ENCODE data around the gene ICAM1. TPM values are rescaled to one million over a fixed set of nuclear protein-coding genes. Genes with fewer than 3 reads are reported as not detected.

The ICAM1 gene
- total RNA-seq, 2 donors from 2014 or later: 21.0 to 21.9 TPM

DNA sequence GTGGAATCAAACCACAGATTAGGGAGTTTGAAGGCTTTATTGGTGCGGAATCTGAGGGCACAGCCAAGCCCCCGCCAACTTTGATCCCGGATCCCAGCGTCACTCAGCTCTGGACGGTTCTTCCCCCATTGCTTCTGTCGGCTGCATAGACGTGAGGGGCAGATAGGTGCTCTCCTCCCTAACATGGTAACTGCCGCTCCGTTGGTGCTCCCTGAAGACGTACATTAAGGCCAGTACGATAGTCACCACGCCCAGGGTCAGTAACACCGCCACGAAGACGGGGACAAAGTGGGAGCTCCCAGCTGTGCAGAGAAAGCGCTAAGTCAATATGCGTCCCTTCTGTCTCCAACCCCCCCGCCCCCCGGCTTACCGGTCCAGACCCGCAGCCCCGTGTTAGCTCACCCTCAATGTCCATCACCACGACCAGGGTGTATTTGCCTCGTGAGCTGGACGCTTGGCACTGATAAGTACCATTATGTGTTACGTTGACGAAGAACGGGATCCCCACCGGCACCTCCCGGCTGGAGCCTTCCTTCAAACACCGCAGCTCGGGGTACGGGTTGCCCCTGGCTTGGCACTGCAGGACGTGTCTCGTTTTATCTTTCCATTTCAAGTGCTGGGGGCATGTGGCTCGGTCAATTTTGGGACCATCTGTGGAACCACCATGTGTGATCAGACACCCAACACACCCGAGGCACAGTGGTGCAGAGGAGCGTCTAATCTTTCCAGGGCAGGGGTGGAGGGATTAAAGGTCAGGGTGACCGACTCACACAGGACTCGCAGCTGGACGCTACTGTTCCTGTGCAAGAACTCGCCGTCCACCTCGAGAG is 63.1 kb downstream of the ICAM1 start:
- DNase-seq (ENCODE audit: low spot score): no peak
- intact Hi-C loops (cut with DNase I): no loop called here

GRCh38 chr19:10334588-10335351 is 63.9 kb downstream of the ICAM1 start:
- DNase-seq (ENCODE audit: low spot score): peak; percentile 98
- intact Hi-C loops (cut with DNase I): loop anchor here in 1 of 2 donors (5.0 kb wide), 1 partner anchor 48 kb away; the partner anchor contains the start of gene TYK2

DNA sequence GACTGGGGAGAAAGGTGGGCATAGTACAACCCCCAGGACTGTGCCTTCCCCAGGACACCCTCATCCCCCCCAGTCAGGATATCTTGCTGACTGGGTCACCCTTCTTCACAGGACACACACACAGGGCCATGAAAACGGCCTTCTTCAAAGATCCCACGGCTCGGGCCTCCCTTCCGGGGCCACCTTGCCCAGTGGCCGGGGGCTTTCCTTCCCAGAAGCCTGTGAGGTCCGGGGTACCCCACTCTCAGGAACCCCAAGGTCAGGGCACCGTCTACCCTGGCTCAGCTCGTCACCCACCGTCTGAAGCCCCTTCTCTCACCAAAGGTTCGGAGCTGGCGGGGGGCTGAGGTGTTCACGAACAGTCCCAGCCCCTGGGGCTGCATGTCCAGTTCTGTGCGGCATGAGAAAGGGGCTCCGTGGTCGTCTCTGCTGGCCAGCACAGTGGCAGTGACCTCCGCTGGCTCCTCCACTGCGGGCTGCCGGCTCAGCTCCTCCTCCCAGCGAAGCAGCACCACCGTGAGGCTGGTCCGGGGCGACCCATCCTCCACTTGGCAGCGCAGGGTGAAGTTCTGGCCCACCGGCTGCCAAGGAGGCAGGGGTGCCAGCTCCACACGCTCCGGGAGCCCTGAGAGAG is 64.5 kb downstream of the ICAM1 start:
- intact Hi-C loops (cut with DNase I): loop anchor here in 1 of 2 donors (5.0 kb wide), 1 partner anchor 47 kb away; the partner anchor contains the start of gene TYK2
- DNase-seq (ENCODE audit: low spot score): no peak

Small RNA genes within 50 kb of the gene (microRNA-seq; reads per million reads assigned to microRNA genes)
- gene MIR4322 (ENCODE audit: borderline microRNAs expressed in 2 of 2): 0 reads per million in 2 donors

Other genes starting within 250 kb of the ICAM1 start
- gene SHFL, start 184.8 kb upstream of the ICAM1 start, total RNA-seq: 10 to 100 TPM; 21.7 to 26.0 TPM
- gene ANGPTL6, start 168.4 kb upstream of the ICAM1 start, total RNA-seq: not detected
- gene PPAN, start 164.8 kb upstream of the ICAM1 start, total RNA-seq: 10 to 100 TPM; 21.9 to 27.8 TPM
- 1 to 10 TPM; 6.3 to 6.5 TPM for gene P2RY11, start 159.4 kb upstream of the ICAM1 start, total RNA-seq
- gene EIF3G, start 151.2 kb upstream of the ICAM1 start, total RNA-seq: 100 to 1,000 TPM; 140 to 157 TPM
- 10 to 100 TPM; 43.2 to 59.2 TPM for gene DNMT1, start 76.2 kb upstream of the ICAM1 start, total RNA-seq
- gene S1PR2, start 39.8 kb upstream of the ICAM1 start, total RNA-seq: 10 to 100 TPM; 16.3 to 17.7 TPM
- 10 to 100 TPM; 26.2 to 28.2 TPM for gene MRPL4, start 18.9 kb upstream of the ICAM1 start, total RNA-seq
- gene ICAM4, start 15.8 kb downstream of the ICAM1 start, total RNA-seq: under 1 TPM in 1 of 2 donors, not detected in 1; 0.57 TPM
- under 1 TPM; 0.33 to 0.83 TPM for gene ICAM5, start 18.8 kb downstream of the ICAM1 start, total RNA-seq
- 1 to 10 TPM; 1.1 to 1.2 TPM for gene ZGLP1, start 38.7 kb downstream of the ICAM1 start, total RNA-seq
- gene FDX2, start 44.9 kb downstream of the ICAM1 start, total RNA-seq: 10 to 100 TPM; 10.2 to 11.4 TPM
- gene RAVER1, start 62.4 kb downstream of the ICAM1 start, total RNA-seq: 10 to 100 TPM; 17.5 to 19.0 TPM
- gene ICAM3, start 68.5 kb downstream of the ICAM1 start, total RNA-seq: 10 to 100 TPM in 1 of 2 donors, 1 to 10 TPM in 1; 7.9 to 10.6 TPM
- gene TYK2, start 109.5 kb downstream of the ICAM1 start, total RNA-seq: 10 to 100 TPM; 67.1 to 69.3 TPM
- gene CDC37, start 132.4 kb downstream of the ICAM1 start, total RNA-seq: 100 to 1,000 TPM; 106 to 109 TPM
- gene PDE4A, start 149.4 kb downstream of the ICAM1 start, total RNA-seq: 10 to 100 TPM; 10.9 to 12.8 TPM
- 10 to 100 TPM; 37.4 to 48.1 TPM for gene KEAP1, start 232.2 kb downstream of the ICAM1 start, total RNA-seq
- gene S1PR5, start 246.3 kb downstream of the ICAM1 start, total RNA-seq: not detected

Measured in posterior vena cava (tissue), 2 donors.